Lung (tissue), 12 donors: Measurements from ENCODE around the gene CTPS1. TPM values are rescaled to one million over a fixed set of nuclear protein-coding genes. Genes with fewer than 3 reads are reported as not detected.

Source experiments
- ATAC-seq: fragments of 200-7000 bp; cut with Tn5 transposase; one replicate; pipeline ENCODE4 v1.9.1; 2020; ENCODE audit warnings: moderate number of reproducible peaks; ENCODE audit not compliant: insufficient read depth, low FRiP score
- DNase-seq, 3 donors: peaks; one replicate each; pipeline ENCODE4 v3.0.0-alpha.2; 2013 to 2017
- H3K27ac ChIP-seq, 2 donors: one replicate each; pipeline ENCODE4 v1.5.1; 2013; ENCODE audit warnings: mild to moderate bottlenecking in 2 of 2, moderate library complexity in 2 of 2, control low read depth in 1 of 2, inconsistent platforms in 1 of 2, low read depth in 1 of 2, low read length in 1 of 2
- H3K27me3 ChIP-seq, 3 donors: one replicate each; pipeline ENCODE4 v1.5.1; 2013; ENCODE audit warnings: low read length in 2 of 3; ENCODE audit not compliant: control insufficient read depth in 3 of 3, insufficient read depth in 3 of 3
- H3K36me3 ChIP-seq, 4 donors: one replicate each; pipeline ENCODE4 v1.5.1; 2013; ENCODE audit warnings: low read length in 4 of 4, mild to moderate bottlenecking in 1 of 4, moderate library complexity in 1 of 4; ENCODE audit not compliant: control insufficient read depth in 4 of 4, insufficient read depth in 4 of 4
- H3K4me1 ChIP-seq, 5 donors: one replicate each; pipeline ENCODE4 v1.5.1; 2013; ENCODE audit warnings: low read length in 5 of 5, mild to moderate bottlenecking in 2 of 5, moderate library complexity in 1 of 5; ENCODE audit not compliant: control insufficient read depth in 5 of 5, insufficient read depth in 5 of 5
- H3K4me3 ChIP-seq: one replicate; pipeline ENCODE4 v1.5.1; 2013; ENCODE audit warnings: mild to moderate bottlenecking, control low read depth, moderate library complexity
- H3K9ac ChIP-seq, 2 donors: one replicate each; pipeline ENCODE4 v1.5.1; 2013; ENCODE audit warnings: low read length in 2 of 2, control low read depth in 1 of 2; ENCODE audit not compliant: insufficient read depth in 1 of 2
- H3K9me3 ChIP-seq, 4 donors: one replicate each; pipeline ENCODE4 v1.5.1; 2013; ENCODE audit warnings: low read length in 3 of 4, mild to moderate bottlenecking in 1 of 4, moderate library complexity in 1 of 4; ENCODE audit not compliant: control insufficient read depth in 4 of 4, insufficient read depth in 3 of 4
- WGBS, 2 donors: extraction: QIAGEN DNeasy Blood & Tissue Kit; methylation state at CpG; one replicate each; pipeline ENCODE4 v1.1.7; 2013; 5-methylcytosine and 5-hydroxymethylcytosine counted together
- polyA plus RNA-seq, 2 donors: library from polyadenylated mRNA; stranded (reverse); fragments of 200-250 nt; gene quantifications; one replicate each; pipeline ENCODE4 v1.2.1, GENCODE V29; 2013
- total RNA-seq, 2 donors: library from RNA; depleted of rRNA in 1 of 2; stranded (reverse); fragments of >200 nt in 1 of 2; gene quantifications; one replicate each; pipeline ENCODE4 v1.2.1, GENCODE V29; 2014 to 2021
- TF ChIP-seq, protein P1 (sequence below): IDR thresholded peaks from 2 replicates; pipeline ENCODE4 v1.5.1; 2012; ENCODE audit warnings: mild to moderate bottlenecking; ENCODE audit errors: control extremely low read depth, extremely low read depth
- donor health status: control.
- donor health status: control.
- donor health status: Bipolar disorder and iron deficiency.
- donor health status: healthy.
- donor health status: DM: yes; HTN: yes; CAD: no.

The CTPS1 gene
- total and polyA plus RNA-seq, 4 donors: 10.6 to 26.0 (median 19.5) TPM

DNA sequence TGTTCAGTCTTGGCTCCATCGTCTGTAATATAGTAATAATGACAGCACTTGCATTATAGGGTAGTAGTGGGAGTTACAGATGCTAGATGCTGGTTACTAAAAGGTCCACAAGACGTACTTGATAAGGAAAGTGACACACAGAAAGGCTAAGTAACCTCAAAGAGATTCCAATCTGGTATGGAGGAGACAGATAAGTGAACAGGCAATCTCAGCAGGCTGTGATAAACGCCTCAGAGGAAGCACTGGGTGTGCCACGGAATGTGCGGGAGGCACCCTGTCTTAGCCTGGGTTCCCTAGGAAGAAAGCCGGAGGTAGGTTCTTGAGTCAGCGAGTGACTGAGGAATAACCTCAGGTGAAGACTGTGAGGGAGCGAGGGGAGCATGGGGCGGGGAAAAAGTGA is 4.6 kb upstream of the CTPS1 start:
- H3K27ac ChIP-seq: no peak overlapping the region
- DNase-seq (no peak), ATAC-seq (no peak)
- no peaks in the 10 kb centered on the region for H3K36me3 ChIP-seq
- TF ChIP-seq, protein P1, sequence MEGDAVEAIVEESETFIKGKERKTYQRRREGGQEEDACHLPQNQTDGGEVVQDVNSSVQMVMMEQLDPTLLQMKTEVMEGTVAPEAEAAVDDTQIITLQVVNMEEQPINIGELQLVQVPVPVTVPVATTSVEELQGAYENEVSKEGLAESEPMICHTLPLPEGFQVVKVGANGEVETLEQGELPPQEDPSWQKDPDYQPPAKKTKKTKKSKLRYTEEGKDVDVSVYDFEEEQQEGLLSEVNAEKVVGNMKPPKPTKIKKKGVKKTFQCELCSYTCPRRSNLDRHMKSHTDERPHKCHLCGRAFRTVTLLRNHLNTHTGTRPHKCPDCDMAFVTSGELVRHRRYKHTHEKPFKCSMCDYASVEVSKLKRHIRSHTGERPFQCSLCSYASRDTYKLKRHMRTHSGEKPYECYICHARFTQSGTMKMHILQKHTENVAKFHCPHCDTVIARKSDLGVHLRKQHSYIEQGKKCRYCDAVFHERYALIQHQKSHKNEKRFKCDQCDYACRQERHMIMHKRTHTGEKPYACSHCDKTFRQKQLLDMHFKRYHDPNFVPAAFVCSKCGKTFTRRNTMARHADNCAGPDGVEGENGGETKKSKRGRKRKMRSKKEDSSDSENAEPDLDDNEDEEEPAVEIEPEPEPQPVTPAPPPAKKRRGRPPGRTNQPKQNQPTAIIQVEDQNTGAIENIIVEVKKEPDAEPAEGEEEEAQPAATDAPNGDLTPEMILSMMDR: no peak
- H3K27me3 ChIP-seq: no peaks in the 10 kb centered on the region
- 78 to 82% methylated on average over 9 of the region's 9 CpGs for WGBS, 2 donors
- peaks cover 0 to 5% (median 0%) of the 10 kb centered on the region in 5 donors for H3K4me1 ChIP-seq
- no peak overlapping the region for H3K4me3 ChIP-seq
- no peaks in the 10 kb centered on the region for H3K9me3 ChIP-seq
- H3K9ac ChIP-seq: no peak overlapping the region

DNA sequence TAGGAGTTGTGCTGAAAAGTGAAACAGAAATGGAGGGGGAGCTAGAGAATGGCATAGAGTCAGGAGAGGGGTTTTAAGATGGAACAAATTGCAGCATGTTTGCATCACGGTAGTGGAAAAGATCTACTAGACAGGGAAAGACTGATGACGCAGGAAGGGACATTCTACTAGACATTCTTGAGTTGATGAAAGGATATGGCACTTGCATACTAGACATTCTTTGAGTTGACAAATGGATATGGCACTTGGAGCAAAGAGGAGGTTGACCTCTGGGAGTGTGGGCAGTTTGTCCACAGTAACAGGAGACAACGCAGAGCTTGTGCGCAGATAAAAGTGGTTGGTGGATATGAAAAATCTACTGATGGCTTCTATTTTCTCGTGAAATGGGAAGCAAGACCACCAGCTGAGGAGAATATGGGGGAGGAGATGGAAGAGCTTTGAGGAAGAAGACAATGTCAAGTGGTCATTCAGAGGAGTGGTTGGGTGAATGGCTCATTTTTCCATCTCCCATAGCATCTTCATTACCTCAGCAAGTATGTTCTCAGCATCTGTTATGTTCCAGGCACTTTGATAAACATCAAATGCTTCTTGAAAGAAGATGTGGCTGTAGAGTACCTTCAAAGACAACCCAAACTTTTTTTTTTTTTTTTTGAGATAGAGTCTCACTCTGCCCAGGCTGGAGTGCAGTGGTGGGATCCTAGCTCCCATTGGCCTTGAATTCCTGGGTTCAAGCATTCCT is 2.4 kb upstream of the CTPS1 start:
- ATAC-seq: no peak
- Histone ChIP-seq H3K27ac (no peak overlapping the region), H3K4me3 (no peak overlapping the region), H3K9me3 (no peaks in the 10 kb centered on the region), H3K4me1 (peaks cover 6 to 19% (median 9%) of the 10 kb centered on the region in 5 donors), H3K27me3 (no peaks in the 10 kb centered on the region), H3K36me3 (no peaks in the 10 kb centered on the region), H3K9ac (no peak overlapping the region)
- WGBS, 2 donors: 67 to 72% methylated on average over 5 of the region's 5 CpGs
- TF ChIP-seq, protein P1: no peak
- no peak for DNase-seq

DNA sequence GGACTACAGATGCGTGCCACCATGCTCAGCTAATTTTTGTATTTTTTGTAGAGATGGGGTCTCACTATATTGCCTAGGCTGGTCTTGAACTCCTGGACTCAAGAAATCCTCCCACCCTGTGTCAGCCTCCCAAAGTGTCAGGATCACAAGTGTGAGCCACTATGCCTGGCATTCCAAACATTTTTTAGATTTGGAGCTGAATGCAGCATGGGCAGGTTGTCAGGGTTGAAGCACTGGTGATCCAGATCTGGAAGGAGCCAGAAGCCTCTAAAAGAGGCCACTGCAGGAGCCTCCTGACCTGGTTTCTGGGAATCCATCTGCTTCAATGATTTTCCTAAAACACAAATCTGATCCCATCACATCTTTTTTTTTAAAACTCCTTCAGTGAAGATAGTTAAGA is 1.8 kb upstream of the CTPS1 start:
- WGBS, 2 donors: 100% methylated on average over 1 of the region's 1 CpG
- Histone ChIP-seq H3K4me1 (peaks cover 6 to 22% (median 10%) of the 10 kb centered on the region in 5 donors), H3K4me3 (no peak overlapping the region), H3K36me3 (no peaks in the 10 kb centered on the region), H3K27ac (no peak overlapping the region), H3K9ac (no peak overlapping the region), H3K9me3 (no peaks in the 10 kb centered on the region), H3K27me3 (no peaks in the 10 kb centered on the region)
- DNase-seq (no peak), ATAC-seq (no peak)
- TF ChIP-seq, protein P1: no peak
